HT1080 (cell line): ENCODE results near the gene SYNPO. TPM values are rescaled to one million over a fixed set of nuclear protein-coding genes. Genes with fewer than 3 reads are reported as not detected.

Experiments
- DNase-seq: peaks from one replicate; pipeline ENCODE4 v3.0.0-alpha.2; 2015; ENCODE audit warnings: low read depth
- total RNA-seq: library from RNA; depleted of rRNA; stranded (reverse); fragments of >200 nt; shearing (Covaris generic); gene quantifications from 2 replicates; pipeline ENCODE4 v1.2.3, GENCODE V29; 2014; rRNA removed

The SYNPO gene
- total RNA-seq, 1 experiment from 2014 or later, result 6.8 TPM

DNA sequence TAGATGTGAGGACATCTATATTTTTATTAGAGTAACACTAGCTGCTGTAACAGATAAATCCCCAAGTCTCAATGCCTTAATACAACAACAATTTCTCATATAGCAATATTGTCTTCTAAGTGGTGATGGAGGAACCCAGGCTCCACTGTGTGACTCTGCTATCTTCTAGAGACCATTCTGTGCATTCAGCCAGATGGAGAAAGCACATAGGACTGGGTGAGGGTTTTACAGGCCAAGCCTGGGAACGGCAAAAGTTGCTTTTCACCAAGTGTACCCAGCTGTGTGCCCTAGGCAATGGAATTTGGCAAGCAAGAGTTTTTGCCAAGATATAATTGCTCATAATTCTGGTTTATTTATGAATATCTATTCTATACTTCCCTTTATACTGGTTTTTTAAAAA lies 48.7 kb downstream of the SYNPO start:
- DNase-seq, result no peak

DNA sequence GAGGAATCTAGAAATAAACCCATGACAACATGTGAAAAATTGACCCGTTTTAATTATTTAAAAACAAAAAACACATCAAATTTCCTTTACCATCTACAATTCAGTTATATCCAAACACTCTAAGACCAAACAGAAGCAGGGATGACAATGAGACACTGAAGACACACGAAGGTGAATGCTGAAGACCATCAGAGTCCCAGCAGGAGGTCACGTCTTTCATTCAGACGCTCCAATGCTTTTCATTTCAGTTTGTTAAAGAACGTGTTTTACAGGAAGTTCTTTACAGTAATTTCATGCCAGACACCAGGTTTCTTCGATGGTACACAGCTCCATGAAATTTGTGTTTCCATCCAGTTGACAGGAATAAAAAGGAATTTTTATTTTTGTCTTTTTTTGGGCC lies 50.3 kb downstream of the SYNPO start:
- no peak for DNase-seq

- no peak for DNase-seq
Observed at GRCh38 chr5:150692276-150692675, 51.8 kb downstream of the SYNPO start.

- DNase-seq, result no peak
Observed at GRCh38 chr5:150694612-150695011, 54.2 kb downstream of the SYNPO start.

GRCh38 chr5:150700246-150700593 lies 59.8 kb downstream of the SYNPO start:
- DNase-seq, result no peak

GRCh38 chr5:150700594-150701377 lies 60.3 kb downstream of the SYNPO start, which contains the start of gene RBM22:
Gene RBM22, minus strand, starts transcription at chr5:150701062. Its CDS starts 77 bp downstream, at chr5:150700985.
- DNase-seq, result peak; percentile 89

DNA sequence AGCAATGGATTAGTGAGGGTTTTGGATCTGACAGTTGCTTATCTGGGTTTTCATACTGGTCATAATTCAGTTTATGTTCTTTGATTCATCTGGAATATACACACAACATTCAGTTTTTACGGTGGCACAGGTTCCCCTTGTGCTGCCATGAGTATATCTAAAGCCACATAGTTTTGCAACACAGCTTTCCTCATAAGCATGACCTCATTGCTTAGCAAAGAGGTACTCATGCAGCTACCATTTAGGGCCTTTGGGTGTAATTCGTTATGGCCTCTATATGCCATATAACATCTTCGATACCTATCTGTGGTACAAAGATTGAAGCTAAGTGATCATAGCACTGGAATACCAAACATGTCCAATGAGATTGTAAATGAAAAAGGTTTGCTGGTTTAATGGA lies 63.3 kb downstream of the SYNPO start:
- no peak for DNase-seq

GRCh38 chr5:150706776-150707390 lies 66.4 kb downstream of the SYNPO start:
- DNase-seq, result no peak

Other genes starting within 250 kb of the SYNPO start
- gene CD74, start 227.8 kb upstream of the SYNPO start, total RNA-seq, result 0.17 and 1.2 TPM in 2 replicates
- gene RPS14, start 190.9 kb upstream of the SYNPO start, total RNA-seq, result 1,800 and 2,863 TPM in 2 replicates
- 47.6 and 58.6 TPM in 2 replicates for gene NDST1, start 132.5 kb upstream of the SYNPO start, total RNA-seq
- gene MYOZ3, start 20.6 kb downstream of the SYNPO start, total RNA-seq, result not detected in 2 replicates
- 38.7 and 48.1 TPM in 2 replicates for gene RBM22, start 60.4 kb downstream of the SYNPO start, total RNA-seq
- 30.5 and 40.8 TPM in 2 replicates for gene DCTN4, start 118.4 kb downstream of the SYNPO start, total RNA-seq
- 4.4 and 5.9 TPM in 2 replicates for gene SMIM3, start 138.1 kb downstream of the SYNPO start, total RNA-seq
- gene IRGM, start 205.9 kb downstream of the SYNPO start, total RNA-seq, result 0.08 and 0.10 TPM in 2 replicates